IMR-90 (cell line): ENCODE data around the gene TBC1D22A. TPM values are rescaled to one million over a fixed set of nuclear protein-coding genes. Genes with fewer than 3 reads are reported as not detected.

Experiments used
- ATAC-seq: fragments of 200-7000 bp; cut with Tn5 transposase; 2 replicates; pipeline ENCODE4 v1.9.1; 2020; ENCODE audit warnings: low read depth, mild to moderate bottlenecking, moderate library complexity
- BruUV-seq: library from RNA; stranded (reverse); fragments of 400-500 nt; replicated peaks from 2 replicates; lab custom pipeline; 2021; lab: Mats Ljungman, UMichigan
- CTCF ChIA-PET: fragments of 300-600 bp; formaldehyde crosslinking; extraction: SDS; loops from one replicate; lab custom pipeline; 2021; ENCODE audit warnings: antibody characterized with exemption; lab: Yijun Ruan, JAX
- POLR2A ChIA-PET: fragments of 300-600 bp; sonication (Branson Sonifier 250); formaldehyde crosslinking; loops from one replicate; lab custom pipeline; 2022; ENCODE audit warnings: antibody characterized with exemption; ENCODE audit not compliant: unreplicated experiment; lab: Charles Lee
- DNase-seq: peaks from one replicate; pipeline ENCODE4 v3.0.0; 2013
- H2AFZ ChIP-seq: replicated peaks from 2 replicates; pipeline ENCODE3; 2013; ENCODE audit warnings: low read length, mild to moderate bottlenecking; ENCODE audit not compliant: poor library complexity
- H2AK5ac ChIP-seq: 2 replicates; pipeline ENCODE4 v1.6.1; 2013; ENCODE audit warnings: low read depth, low read length, inconsistent platforms
- H2AK9ac ChIP-seq: replicated peaks from 2 replicates; pipeline ENCODE3; 2013; ENCODE audit warnings: mild to moderate bottlenecking, low read depth, low read length, moderate library complexity; ENCODE audit not compliant: poor library complexity
- H2BK120ac ChIP-seq: 2 replicates; pipeline ENCODE4 v1.6.1; 2013; ENCODE audit warnings: low read depth, low read length, inconsistent platforms
- H2BK15ac ChIP-seq: 3 replicates; pipeline ENCODE4 v1.6.1; 2013; ENCODE audit warnings: low read depth, low read length, inconsistent platforms
- H2BK20ac ChIP-seq: 2 replicates; pipeline ENCODE4 v1.6.1; 2013; ENCODE audit warnings: low read depth, mild to moderate bottlenecking, inconsistent platforms, low read length, moderate library complexity
- H2BK5ac ChIP-seq: 2 replicates; pipeline ENCODE4 v1.6.1; 2013; ENCODE audit warnings: mild to moderate bottlenecking, low read depth, low read length, inconsistent platforms; ENCODE audit not compliant: poor library complexity, severe bottlenecking
- H3K14ac ChIP-seq: replicated peaks from 2 replicates; pipeline ENCODE4 v1.6.1; 2013; ENCODE audit warnings: low read depth, low read length, inconsistent platforms
- H3K18ac ChIP-seq: 2 replicates; pipeline ENCODE4 v1.6.1; 2013; ENCODE audit warnings: low read depth, low read length, control low read depth
- H3K23ac ChIP-seq: 2 replicates; pipeline ENCODE4 v1.6.1; 2013; ENCODE audit warnings: low read depth, low read length, inconsistent platforms
- H3K27ac ChIP-seq: 2 replicates; pipeline ENCODE4 v1.5.1; 2013; ENCODE audit warnings: mild to moderate bottlenecking, control low read depth, low read length; ENCODE audit not compliant: insufficient read depth
- H3K27me3 ChIP-seq: 2 replicates; pipeline ENCODE4 v1.6.1; 2013; ENCODE audit warnings: low read length; ENCODE audit not compliant: control insufficient read depth, insufficient read depth
- H3K36me3 ChIP-seq: 2 replicates; pipeline ENCODE4 v1.6.1; 2013; ENCODE audit warnings: low read length, mixed read lengths; ENCODE audit not compliant: control insufficient read depth, insufficient read depth
- H3K4ac ChIP-seq: 2 replicates; pipeline ENCODE4 v1.6.1; 2013; ENCODE audit warnings: low read depth, low read length, inconsistent platforms
- H3K4me1 ChIP-seq: 2 replicates; pipeline ENCODE4 v1.6.1; 2013; ENCODE audit warnings: low read length, mixed read lengths; ENCODE audit not compliant: control insufficient read depth, insufficient read depth
- H3K4me2 ChIP-seq: 2 replicates; pipeline ENCODE4 v1.6.1; 2013; ENCODE audit warnings: low read depth, mild to moderate bottlenecking, control low read depth, low read length, moderate library complexity
- H3K4me3 ChIP-seq: 2 replicates; pipeline ENCODE4 v1.5.1; 2013; ENCODE audit warnings: low read depth, mild to moderate bottlenecking, control low read depth, low read length, moderate library complexity; ENCODE audit not compliant: insufficient read depth
- H3K56ac ChIP-seq: 2 replicates; pipeline ENCODE4 v1.6.1; 2013; ENCODE audit warnings: low read length, inconsistent platforms; ENCODE audit not compliant: insufficient read depth; ENCODE audit errors: extremely low read depth
- H3K79me1 ChIP-seq, 2 experiments: 2 replicates each; pipeline ENCODE4 v1.6.1; 2013; ENCODE audit warnings: low read length in 2 of 2, inconsistent platforms in 1 of 2, low read depth in 1 of 2
- H3K9ac ChIP-seq: 2 replicates; pipeline ENCODE4 v1.6.1; 2013; ENCODE audit warnings: low read depth, low read length, control low read depth
- H3K9me1 ChIP-seq: 2 replicates; pipeline ENCODE4 v1.6.1; 2013; ENCODE audit warnings: low read length, inconsistent platforms; ENCODE audit not compliant: insufficient read depth
- H3K9me3 ChIP-seq: 2 replicates; pipeline ENCODE4 v1.6.1; 2013; ENCODE audit warnings: low read length; ENCODE audit not compliant: control insufficient read depth, insufficient read depth
- H4K20me1 ChIP-seq: 2 replicates; pipeline ENCODE4 v1.6.1; 2013; ENCODE audit warnings: low read length, inconsistent platforms; ENCODE audit not compliant: insufficient read depth
- H4K5ac ChIP-seq: 2 replicates; pipeline ENCODE4 v1.6.1; 2013; ENCODE audit warnings: mild to moderate bottlenecking, low read depth, low read length, control low read depth
- H4K8ac ChIP-seq, 2 experiments: 2 replicates each; pipeline ENCODE4 v1.6.1; 2013; ENCODE audit warnings: low read depth in 2 of 2, low read length in 2 of 2, control low read depth in 1 of 2, inconsistent platforms in 1 of 2
- H4K91ac ChIP-seq: 2 replicates; pipeline ENCODE4 v1.6.1; 2013; ENCODE audit warnings: low read depth, low read length, inconsistent platforms; ENCODE audit not compliant: insufficient read depth
- CHD1 ChIP-seq: IDR thresholded peaks from 2 replicates; pipeline ENCODE4 v1.6.1; 2012; ENCODE audit warnings: low read depth, low read length, improper control_type of control experiment
- CTCF ChIP-seq: conservative IDR thresholded peaks from 2 replicates; pipeline ENCODE4 v1.5.1; 2012; ENCODE audit warnings: mild to moderate bottlenecking, low read depth, low read length, improper control_type of control experiment
- FOS ChIP-seq: fragments of 150-350 bp; IDR thresholded peaks from 2 replicates; pipeline ENCODE4 v1.6.1; 2016; ENCODE audit warnings: low read depth, low read length
- MAZ ChIP-seq: IDR thresholded peaks from 2 replicates; pipeline ENCODE4 v1.6.1; 2012; ENCODE audit warnings: low read depth, mild to moderate bottlenecking, low read length, improper control_type of control experiment, moderate library complexity, borderline replicate concordance
- MXI1 ChIP-seq: IDR thresholded peaks from 2 replicates; pipeline ENCODE4 v1.6.1; 2012; ENCODE audit warnings: low read depth, mild to moderate bottlenecking, low read length, moderate library complexity, borderline replicate concordance
- NFE2L2 ChIP-seq: fragments of 150-350 bp; IDR thresholded peaks from 2 replicates; pipeline ENCODE4 v1.6.1; 2016; ENCODE audit warnings: low read depth, mild to moderate bottlenecking, low read length
- POLR2A ChIP-seq: IDR thresholded peaks from 2 replicates; pipeline ENCODE4 v1.6.1; 2012; ENCODE audit warnings: mild to moderate bottlenecking, low read depth, low read length
- RAD21 ChIP-seq: IDR thresholded peaks from 2 replicates; pipeline ENCODE4 v1.6.1; 2012; ENCODE audit warnings: low read length, improper control_type of control experiment
- RCOR1 ChIP-seq: IDR thresholded peaks from 2 replicates; pipeline ENCODE4 v1.6.1; 2012; ENCODE audit warnings: mild to moderate bottlenecking, low read length, improper control_type of control experiment; ENCODE audit not compliant: insufficient replicate concordance
- RFX5 ChIP-seq: IDR thresholded peaks from 2 replicates; pipeline ENCODE4 v1.8.0; 2012; ENCODE audit warnings: low read depth, mild to moderate bottlenecking, low read length, moderate library complexity
- SMC3 ChIP-seq: fragments of 150-350 bp; IDR thresholded peaks from 2 replicates; pipeline ENCODE4 v1.6.1; 2016; ENCODE audit warnings: low read depth, mild to moderate bottlenecking, antibody characterized with exemption, low read length, moderate library complexity
- WGBS, 2 experiments: methylation state at CpG; one replicate each; pipeline versions ENCODE4 v1.1.5 to v1.1.7; 2013; ENCODE audit warnings: missing lambda C conversion rate in 2 of 2; ENCODE audit not compliant: insufficient read length in 1 of 2; ENCODE audit errors: extremely low coverage in 2 of 2; 5-methylcytosine and 5-hydroxymethylcytosine counted together
- dilution Hi-C: fragments of 300-500 bp; cut with HindIII; formaldehyde crosslinking; loops from one replicate; pipeline ENCODE4 v1.14.3; 2018; ENCODE audit warnings: low sequenced_read_pairs; ENCODE audit not compliant: unreplicated experiment
- in situ Hi-C: fragments of 300-500 bp; cut with MboI; formaldehyde crosslinking; loops from 3 replicates; pipeline ENCODE4 v1.14.3; 2019; ENCODE audit warnings: low sequenced_read_pairs, inconsistent platforms, mixed read lengths
- intact Hi-C: fragments of 100-400 bp; cut with micrococcal nuclease; formaldehyde crosslinking; loops from 2 replicates; pipeline ENCODE4 v1.10.0; 2022
- polyA plus RNA-seq, 3 experiments: library from polyadenylated mRNA; depleted of rRNA; stranded (reverse); fragments of >200 nt; gene quantifications; 2 replicates each; pipeline ENCODE4 v1.2.3, GENCODE V29; 2012; ENCODE audit warnings: low replicate concordance in 1 of 3
- total RNA-seq: library from RNA; depleted of rRNA; stranded (reverse); fragments of >200 nt; gene quantifications from 2 replicates; pipeline ENCODE4 v1.2.3, GENCODE V29; 2012

The TBC1D22A gene
- total and polyA plus RNA-seq, 2 of the 4 experiments (the other 2 are of a cell fraction), result 9.0 to 16.7 TPM

- no peak overlapping the region for H3K4ac ChIP-seq
- no peak overlapping the region for H4K91ac ChIP-seq
- no peak overlapping the region for H3K9ac ChIP-seq
- CTCF ChIA-PET, result no interaction called here
- H2AK5ac ChIP-seq, result no peak overlapping the region
- H3K9me3 ChIP-seq, result peaks cover 2% of the 10 kb centered on the region; the same call in 1 of the 2 replicates
- H4K8ac ChIP-seq, result no peak overlapping the region
- H3K4me1 ChIP-seq, result peaks cover 5% of the 10 kb centered on the region
- H2BK120ac ChIP-seq, result no peak overlapping the region
- no peak overlapping the region for H3K4me2 ChIP-seq
- H3K27me3 ChIP-seq, result no peaks in the 10 kb centered on the region
- no peak overlapping the region for H3K18ac ChIP-seq
- intact Hi-C loops (no loop called here), dilution Hi-C loops (no loop called here), in situ Hi-C loops (no loop called here)
- H3K9me1 ChIP-seq, result no peaks in the 10 kb centered on the region
- H2AFZ ChIP-seq, result no peak overlapping the region
- H2AK9ac ChIP-seq, result no peak overlapping the region
- peaks cover 0 to 5% of the 10 kb centered on the region in 2 experiments; a peak in 1 of 4 replicates for H3K79me1 ChIP-seq
- no peak overlapping the region for H3K27ac ChIP-seq
- TF ChIP-seq NFE2L2, result no peak
- TF ChIP-seq POLR2A, result no peak
- TF ChIP-seq RCOR1, result no peak
- no peak for TF ChIP-seq RFX5
- no peak for TF ChIP-seq CHD1
- TF ChIP-seq FOS, result no peak
- no peak for TF ChIP-seq RAD21
- TF ChIP-seq MXI1, result no peak
- TF ChIP-seq MAZ, result no peak
- TF ChIP-seq CTCF, result no peak
- TF ChIP-seq SMC3, result no peak
- no peak overlapping the region for H4K5ac ChIP-seq
- H2BK15ac ChIP-seq, result no peak overlapping the region
- H3K4me3 ChIP-seq, result no peak overlapping the region
- DNase-seq, result no peak
- no peak overlapping the region for H2BK20ac ChIP-seq
- 75% methylated on average over 7 of the region's 31 CpGs; no CpG with 5 or more reads in 1 of the 2 experiments for WGBS, 2 experiments
- no peak overlapping the region for H3K23ac ChIP-seq
- ATAC-seq, result no peak
- no TSS peak for BruUV-seq
- H2BK5ac ChIP-seq, result no peak overlapping the region
- no peak overlapping the region for H3K14ac ChIP-seq
- POLR2A ChIA-PET, result no interaction called here
- H4K20me1 ChIP-seq, result no peaks in the 10 kb centered on the region
- no peak overlapping the region for H3K56ac ChIP-seq
- no peaks in the 10 kb centered on the region for H3K36me3 ChIP-seq
These were observed 386.7 kb downstream of the TBC1D22A start for GRCh38 chr22:47148956-47149728.
